ENCODE data around the gene RNASEH2C. TPM values are rescaled to one million over a fixed set of nuclear protein-coding genes. Genes with fewer than 3 reads are reported as not detected.
"Not testable (repeated sequence)": the region's sequence is repeated elsewhere in the genome, so short reads cannot be mapped to it uniquely, and the experiment has no call there.

The RNASEH2C gene
- 100 to 1,000 TPM in 1 of 4 donors, 10 to 100 TPM in 3; 35.2 to 107 (median 65.4) TPM for total RNA-seq

- intact Hi-C loops (cut with DNase I; ENCODE audit: low total_unique reads), result no loop called here
- H3K27ac ChIP-seq, result peak within 1 kb of the TSS; percentile 86 to 94
- TF ChIP-seq CTCF (IDR thresholded peaks at IDR 0.05) (peak in 2 of 4 experiments; percentile 21 to 44), POLR2A (IDR thresholded peaks at IDR 0.05) (peak; percentile 59 to 86)
Measured at GRCh38 chr11:65720211-65720934, at the start of gene RNASEH2C. TSS of gene RNASEH2C (minus strand) at chr11:65720798. CDS start at chr11:65720758, 40 bp downstream.

GRCh38 chr11:65767806-65768205 is 47.2 kb upstream of the RNASEH2C start:
- H3K9me3 ChIP-seq; DNase-seq; H3K27ac ChIP-seq; H3K4me3 ChIP-seq; intact Hi-C loops (cut with DNase I; ENCODE audit: low total_unique reads); H3K4me1 ChIP-seq; H3K36me3 ChIP-seq; H3K27me3 ChIP-seq: not testable (repeated sequence)

More at GRCh38 chr11:65720211-65720934, at the start of gene RNASEH2C:
- Histone ChIP-seq H3K4me1 (peaks cover 0 to 8% of the 10 kb centered on the region in 2 donors), H3K9me3 (no peaks in the 10 kb centered on the region), H3K27me3 (no peaks in the 10 kb centered on the region), H3K4me3 (peak within 1 kb of the TSS; percentile 63 to 92), H3K36me3 (no peaks in the 10 kb centered on the region)
- peak; percentile 78 to 79 for DNase-seq

- no peak for DNase-seq
- no peak overlapping the region for H3K27ac ChIP-seq
- no peaks in the 10 kb centered on the region for H3K27me3 ChIP-seq
- intact Hi-C loops (cut with DNase I; ENCODE audit: low total_unique reads), result no loop called here
- H3K4me3 ChIP-seq, result no peak overlapping the region
- no peak for TF ChIP-seq CTCF (IDR thresholded peaks at IDR 0.05)
- no peaks in the 10 kb centered on the region for H3K36me3 ChIP-seq
- no peaks in the 10 kb centered on the region for H3K9me3 ChIP-seq
- no peaks in the 10 kb centered on the region for H3K4me1 ChIP-seq
Measured at GRCh38 chr11:65767406-65767805, 46.8 kb upstream of the RNASEH2C start.

GRCh38 chr11:65766535-65766934 is 45.9 kb upstream of the RNASEH2C start:
- Histone ChIP-seq H3K36me3 (no peaks in the 10 kb centered on the region), H3K9me3 (no peaks in the 10 kb centered on the region), H3K27me3 (no peaks in the 10 kb centered on the region), H3K27ac (no peak overlapping the region), H3K4me3 (no peak overlapping the region), H3K4me1 (no peaks in the 10 kb centered on the region)
- intact Hi-C loops (cut with DNase I; ENCODE audit: low total_unique reads), result no loop called here
- no peak for DNase-seq
- TF ChIP-seq CTCF (IDR thresholded peaks at IDR 0.05) (no peak), POLR2A (IDR thresholded peaks at IDR 0.05) (no peak)

- no peaks in the 10 kb centered on the region for H3K9me3 ChIP-seq
- H3K4me3 ChIP-seq, result no peak overlapping the region
- H3K27me3 ChIP-seq, result no peaks in the 10 kb centered on the region
- intact Hi-C loops (cut with DNase I; ENCODE audit: low total_unique reads), result no loop called here
- no peaks in the 10 kb centered on the region for H3K4me1 ChIP-seq
- no peak overlapping the region for H3K27ac ChIP-seq
- TF ChIP-seq CTCF (IDR thresholded peaks at IDR 0.05) (no peak), POLR2A (IDR thresholded peaks at IDR 0.05) (no peak)
- no peak for DNase-seq
- peaks cover 0 to 2% of the 10 kb centered on the region in 2 donors for H3K36me3 ChIP-seq
Measured at GRCh38 chr11:65764434-65764833, 43.8 kb upstream of the RNASEH2C start.

- H3K4me1 ChIP-seq; H3K27me3 ChIP-seq; H3K4me3 ChIP-seq; DNase-seq; intact Hi-C loops (cut with DNase I; ENCODE audit: low total_unique reads); H3K9me3 ChIP-seq; H3K36me3 ChIP-seq; H3K27ac ChIP-seq: not testable (repeated sequence)
Measured at GRCh38 chr11:65762816-65763215, 42.2 kb upstream of the RNASEH2C start.

GRCh38 chr11:65762169-65762568 is 41.6 kb upstream of the RNASEH2C start:
- not testable (repeated sequence) for H3K36me3 ChIP-seq

More at GRCh38 chr11:65762169-65762568, 41.6 kb upstream of the RNASEH2C start:
- DNase-seq; H3K4me3 ChIP-seq; H3K9me3 ChIP-seq; H3K27ac ChIP-seq; H3K27me3 ChIP-seq; H3K4me1 ChIP-seq; intact Hi-C loops (cut with DNase I; ENCODE audit: low total_unique reads): not testable (repeated sequence)
